ENCODE measurements around the gene AGRP. TPM values are rescaled to one million over a fixed set of nuclear protein-coding genes. Genes with fewer than 3 reads are reported as not detected.
A peak's percentile ranks its signal among the peaks of the same experiment; 100 is the strongest.

AGRP gene
- total RNA-seq, 2 experiments from 2014 or later, result not detected

GRCh38 chr16:67506468-67506867 lies 23.1 kb upstream of the AGRP start:
- Mint-ChIP-seq H3K9me3 (peaks cover 1% of the 10 kb centered on the region), H3K36me3 (ENCODE audit: low read depth) (peaks cover 4% of the 10 kb centered on the region), H3K4me3 (no peak overlapping the region), H3K4me1 (ENCODE audit: low read depth) (peaks cover 40% of the 10 kb centered on the region), H3K27ac (peak overlapping the region; percentile 43), H3K27me3 (no peaks in the 10 kb centered on the region)
- intact Hi-C loops (cut with micrococcal nuclease), result no loop called here
- TF ChIP-seq, protein P1, sequence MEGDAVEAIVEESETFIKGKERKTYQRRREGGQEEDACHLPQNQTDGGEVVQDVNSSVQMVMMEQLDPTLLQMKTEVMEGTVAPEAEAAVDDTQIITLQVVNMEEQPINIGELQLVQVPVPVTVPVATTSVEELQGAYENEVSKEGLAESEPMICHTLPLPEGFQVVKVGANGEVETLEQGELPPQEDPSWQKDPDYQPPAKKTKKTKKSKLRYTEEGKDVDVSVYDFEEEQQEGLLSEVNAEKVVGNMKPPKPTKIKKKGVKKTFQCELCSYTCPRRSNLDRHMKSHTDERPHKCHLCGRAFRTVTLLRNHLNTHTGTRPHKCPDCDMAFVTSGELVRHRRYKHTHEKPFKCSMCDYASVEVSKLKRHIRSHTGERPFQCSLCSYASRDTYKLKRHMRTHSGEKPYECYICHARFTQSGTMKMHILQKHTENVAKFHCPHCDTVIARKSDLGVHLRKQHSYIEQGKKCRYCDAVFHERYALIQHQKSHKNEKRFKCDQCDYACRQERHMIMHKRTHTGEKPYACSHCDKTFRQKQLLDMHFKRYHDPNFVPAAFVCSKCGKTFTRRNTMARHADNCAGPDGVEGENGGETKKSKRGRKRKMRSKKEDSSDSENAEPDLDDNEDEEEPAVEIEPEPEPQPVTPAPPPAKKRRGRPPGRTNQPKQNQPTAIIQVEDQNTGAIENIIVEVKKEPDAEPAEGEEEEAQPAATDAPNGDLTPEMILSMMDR (IDR thresholded peaks at IDR 0.05), result no peak
- ChIA-PET POLR2A (no interaction called here), CTCF (interaction anchor here (1.9 to 3.8 kb wide), 3 partner anchors 12 to 25 kb away, joined by 8 to 16 read pairs (median 9); partner anchors contain the start of gene ATP6V0D1)
- ATAC-seq (no peak), DNase-seq (no peak)

DNA sequence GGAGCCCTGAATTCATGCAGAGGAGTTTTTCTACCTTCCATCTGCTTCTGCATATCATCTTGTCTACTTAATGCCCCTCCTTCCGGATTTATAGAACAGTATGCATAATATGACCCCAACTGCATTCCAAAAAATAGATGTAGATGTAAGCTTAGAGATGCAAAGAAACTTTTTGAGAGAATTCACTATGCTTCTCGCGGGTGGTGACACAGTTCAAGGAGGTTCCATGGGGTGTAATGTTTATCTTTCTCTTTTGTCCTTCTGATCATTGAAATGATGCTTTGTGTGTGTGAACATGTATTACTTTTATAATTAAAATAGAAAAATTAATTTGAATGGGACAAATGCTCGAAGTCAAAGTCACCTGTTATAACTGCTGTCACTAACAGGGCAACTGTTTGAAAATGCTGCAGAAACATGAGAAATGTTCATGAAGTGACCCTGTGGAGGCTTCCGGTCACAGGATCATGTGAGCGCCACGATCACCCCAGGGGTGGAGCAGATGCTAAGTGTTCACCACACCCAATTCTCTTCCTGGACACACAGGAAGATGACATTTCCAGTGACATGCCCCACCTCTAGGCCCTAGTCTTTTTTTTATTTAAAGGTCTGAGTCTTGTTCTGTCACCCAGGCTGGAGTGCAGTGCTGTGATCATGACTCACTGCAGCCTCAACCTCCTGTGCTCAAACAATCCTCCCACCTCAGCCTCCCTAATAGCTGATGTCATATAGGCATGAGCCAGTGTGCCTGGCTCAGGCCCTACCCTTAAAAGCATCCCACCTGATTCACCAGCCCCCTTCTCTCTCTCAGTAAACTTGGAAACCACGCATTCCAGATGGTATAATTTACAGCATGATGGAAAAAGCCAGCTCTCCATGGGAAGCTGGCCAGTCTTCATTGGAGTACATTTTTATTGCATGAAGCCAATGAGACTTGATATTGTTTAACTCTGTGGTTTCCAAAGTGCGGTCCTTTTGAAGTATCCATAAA lies 21.0 kb upstream of the AGRP start:
- ATAC-seq (peak; percentile 97), DNase-seq (peak; percentile 75)
- H3K27ac Mint-ChIP-seq, result peak overlapping the region; percentile 83
- peaks cover 4% of the 10 kb centered on the region for H3K36me3 Mint-ChIP-seq (ENCODE audit: low read depth)
- CTCF ChIA-PET, result interaction anchor here (0.6 to 3.8 kb wide), 6 partner anchors 10 to 23 kb away, joined by 3 to 16 read pairs (median 7); partner anchors contain the start of gene ATP6V0D1
- POLR2A ChIA-PET, result interaction anchor here (0.6 kb wide), 2 partner anchors 83 to 311 kb away, joined by 3 read pairs; no protein-coding TSS in a partner anchor
- peaks cover 1% of the 10 kb centered on the region for H3K9me3 Mint-ChIP-seq
- TF ChIP-seq, protein P1 (IDR thresholded peaks at IDR 0.05), result no peak
- peaks cover 40% of the 10 kb centered on the region for H3K4me1 Mint-ChIP-seq (ENCODE audit: low read depth)
- intact Hi-C loops (cut with micrococcal nuclease), result no loop called here
- H3K27me3 Mint-ChIP-seq, result no peaks in the 10 kb centered on the region
- H3K4me3 Mint-ChIP-seq, result no peak overlapping the region

DNA sequence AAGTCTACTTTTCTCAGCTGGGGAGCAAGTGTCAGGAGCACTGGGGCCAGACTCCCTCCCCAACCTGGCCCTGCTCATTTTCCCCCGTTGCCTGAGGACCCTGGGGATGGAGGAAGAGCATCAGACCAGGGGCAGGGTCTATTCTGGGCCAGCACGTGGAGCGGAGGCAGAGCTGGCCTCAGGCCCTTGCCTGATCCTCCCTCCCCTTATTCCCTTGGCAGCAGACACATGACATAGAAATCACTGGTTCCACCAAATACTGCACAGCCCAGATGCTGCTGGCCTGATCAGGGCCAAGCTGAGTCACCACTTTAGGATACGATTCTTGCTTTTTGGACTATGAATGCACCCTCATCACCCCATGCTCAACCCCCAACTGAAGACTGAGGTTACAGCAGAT lies 15.8 kb upstream of the AGRP start:
- intact Hi-C loops (cut with micrococcal nuclease), result no loop called here
- TF ChIP-seq, protein P1 (IDR thresholded peaks at IDR 0.05), result no peak
- ATAC-seq, result no peak
- DNase-seq, result no peak
- Mint-ChIP-seq H3K36me3 (ENCODE audit: low read depth) (no peaks in the 10 kb centered on the region), H3K9me3 (no peaks in the 10 kb centered on the region), H3K27ac (no peak overlapping the region), H3K4me1 (ENCODE audit: low read depth) (peaks cover 10% of the 10 kb centered on the region), H3K4me3 (no peak overlapping the region), H3K27me3 (no peaks in the 10 kb centered on the region)
- POLR2A ChIA-PET, result interaction anchor here (0.8 to 1.3 kb wide), 2 partner anchors 9 to 18 kb away, joined by 3 to 4 read pairs; no protein-coding TSS in a partner anchor
- CTCF ChIA-PET, result interaction anchor here (1.0 to 4.8 kb wide), 3 partner anchors 8 to 22 kb away, joined by 3 to 41 read pairs (median 4); no protein-coding TSS in a partner anchor

DNA sequence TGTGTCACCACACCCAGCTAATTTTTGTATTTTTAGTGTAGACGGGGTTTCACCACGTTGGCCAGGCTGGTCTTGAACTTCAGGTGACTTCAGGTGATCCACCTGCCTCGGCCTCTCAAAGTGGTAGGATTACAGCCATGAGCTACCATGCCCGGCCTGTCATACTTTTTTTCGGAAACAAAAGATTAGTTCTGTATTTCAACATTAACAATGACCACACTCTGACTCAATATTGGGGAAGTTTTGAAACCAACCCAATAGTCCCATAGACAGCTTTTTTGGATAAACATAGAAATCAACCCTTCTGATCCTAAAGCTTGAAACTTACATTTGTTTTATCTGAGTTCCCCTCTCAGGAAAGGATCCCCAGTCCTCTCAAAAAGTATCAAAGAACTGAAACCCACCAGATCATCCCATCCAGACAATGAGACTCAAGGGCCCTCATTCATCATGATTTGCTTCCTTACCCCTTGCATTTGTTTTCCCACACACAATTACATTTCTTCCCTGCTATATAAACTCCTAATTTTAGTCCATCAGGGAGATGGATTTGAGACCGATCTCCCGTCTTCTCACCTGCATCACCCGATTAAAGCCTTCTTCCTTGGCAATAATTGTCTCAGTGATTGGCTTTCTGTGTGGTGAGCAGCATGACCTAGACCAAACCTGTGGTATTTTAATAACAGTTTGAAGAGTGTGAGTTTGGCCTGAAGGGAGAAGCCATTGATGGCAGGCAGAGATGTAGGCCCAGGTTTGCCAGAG lies 7.2 kb upstream of the AGRP start:
- Mint-ChIP-seq H3K27me3 (no peaks in the 10 kb centered on the region), H3K4me3 (no peak overlapping the region), H3K4me1 (ENCODE audit: low read depth) (peaks cover 5% of the 10 kb centered on the region), H3K36me3 (ENCODE audit: low read depth) (peaks cover 1% of the 10 kb centered on the region), H3K9me3 (no peaks in the 10 kb centered on the region), H3K27ac (no peak overlapping the region)
- ATAC-seq, result no peak
- TF ChIP-seq, protein P1 (IDR thresholded peaks at IDR 0.05), result no peak
- intact Hi-C loops (cut with micrococcal nuclease), result no loop called here
- CTCF ChIA-PET, result interaction anchor here (0.7 to 8.1 kb wide), 6 partner anchors 8 to 155 kb away, joined by 3 to 142 read pairs (median 12); partner anchors contain the start of genes ATP6V0D1 and CARMIL2
- DNase-seq, result no peak
- POLR2A ChIA-PET, result interaction anchor here (0.6 to 1.2 kb wide), 3 partner anchors 8 to 265 kb away, joined by 3 read pairs; no protein-coding TSS in a partner anchor
